Peyer's patch (tissue), 4 donors: Measurements from ENCODE around the gene CELA1.
"Not testable (repeated sequence)": the region's sequence is repeated elsewhere in the genome, so short reads cannot be mapped to it uniquely, and the experiment has no call there.

Experiments used
- CTCF ChIP-seq, 6 experiments: fragments of 450-650 bp in 4 of 6; fragments of 200-600 bp in 2 of 6; sonication (generic) in 1 of 6; IDR thresholded peaks; one replicate each; pipeline ENCODE4 v1.5.1; 2017 to 2019; ENCODE audit warnings: antibody characterized with exemption in 6 of 6, mild to moderate bottlenecking in 3 of 6, moderate library complexity in 1 of 6
- POLR2A ChIP-seq, 2 donors: fragments of 450-650 bp; IDR thresholded peaks; one replicate each; pipeline ENCODE4 v1.5.1; 2017; ENCODE audit warnings: antibody characterized with exemption in 2 of 2, mild to moderate bottlenecking in 2 of 2, moderate library complexity in 2 of 2

- not testable (repeated sequence) for TF ChIP-seq CTCF, POLR2A (IDR thresholded peaks at IDR 0.05)
Measured at GRCh38 chr12:51294097-51294496, 52.4 kb downstream of the CELA1 start.
